HUDEP-2 (cell line): ENCODE data around the gene MUC20.
A peak's percentile ranks its signal among the peaks of the same experiment; 100 is the strongest.
"Not testable (repeated sequence)": the region's sequence is repeated elsewhere in the genome, so short reads cannot be mapped to it uniquely, and the experiment has no call there.

Experiments
- DNase-seq, 76 experiments: peaks; one replicate each; lab custom pipeline; 2025; ENCODE audit not compliant: unreplicated experiment in 76 of 76; lab: John Stamatoyannopoulos, UW

Gene MUC20

DNA sequence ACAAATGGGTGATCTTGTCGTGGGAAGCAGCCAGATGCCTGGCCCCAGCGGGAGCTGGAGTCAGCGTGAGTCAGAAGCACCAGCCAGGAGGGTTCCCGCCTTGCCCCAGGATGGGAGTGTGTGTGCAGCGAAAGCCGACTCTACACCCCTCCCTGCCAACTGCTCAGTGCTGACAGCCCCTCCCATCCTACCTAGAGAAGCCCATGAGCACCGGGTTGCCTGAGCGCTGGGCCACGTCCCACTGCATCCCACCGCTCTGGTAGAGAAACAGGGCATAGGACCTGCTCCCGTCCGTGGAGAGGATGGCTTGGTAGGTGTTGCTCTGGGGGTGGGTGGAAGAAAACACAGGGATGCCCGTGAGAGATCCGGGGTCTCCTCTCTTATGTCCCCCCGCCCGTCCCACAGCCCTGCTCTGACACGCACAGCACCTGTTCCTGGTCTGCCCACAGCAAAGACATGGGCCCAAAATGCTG lies 48.1 kb downstream of the MUC20 start:
- no peak for DNase-seq

DNA sequence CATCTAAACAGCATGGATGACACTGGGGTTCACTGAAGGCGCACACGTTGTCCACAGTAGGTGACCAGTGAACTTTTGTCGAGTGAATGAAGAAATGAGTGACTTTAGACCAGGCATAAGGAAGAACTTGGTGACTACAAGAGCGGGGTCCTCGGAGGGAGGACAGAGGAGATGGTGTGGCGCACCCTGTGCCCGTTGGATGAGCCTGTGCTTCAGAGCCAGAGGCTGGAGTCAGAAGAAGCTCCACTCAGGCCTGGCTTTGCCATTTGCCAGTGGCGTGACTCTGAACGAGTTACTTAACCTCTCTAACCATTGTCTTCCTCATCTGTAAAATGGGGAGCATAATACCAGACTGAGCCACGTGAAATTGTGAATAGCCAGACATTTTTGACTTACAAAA lies 48.8 kb downstream of the MUC20 start:
- no peak for DNase-seq

DNA sequence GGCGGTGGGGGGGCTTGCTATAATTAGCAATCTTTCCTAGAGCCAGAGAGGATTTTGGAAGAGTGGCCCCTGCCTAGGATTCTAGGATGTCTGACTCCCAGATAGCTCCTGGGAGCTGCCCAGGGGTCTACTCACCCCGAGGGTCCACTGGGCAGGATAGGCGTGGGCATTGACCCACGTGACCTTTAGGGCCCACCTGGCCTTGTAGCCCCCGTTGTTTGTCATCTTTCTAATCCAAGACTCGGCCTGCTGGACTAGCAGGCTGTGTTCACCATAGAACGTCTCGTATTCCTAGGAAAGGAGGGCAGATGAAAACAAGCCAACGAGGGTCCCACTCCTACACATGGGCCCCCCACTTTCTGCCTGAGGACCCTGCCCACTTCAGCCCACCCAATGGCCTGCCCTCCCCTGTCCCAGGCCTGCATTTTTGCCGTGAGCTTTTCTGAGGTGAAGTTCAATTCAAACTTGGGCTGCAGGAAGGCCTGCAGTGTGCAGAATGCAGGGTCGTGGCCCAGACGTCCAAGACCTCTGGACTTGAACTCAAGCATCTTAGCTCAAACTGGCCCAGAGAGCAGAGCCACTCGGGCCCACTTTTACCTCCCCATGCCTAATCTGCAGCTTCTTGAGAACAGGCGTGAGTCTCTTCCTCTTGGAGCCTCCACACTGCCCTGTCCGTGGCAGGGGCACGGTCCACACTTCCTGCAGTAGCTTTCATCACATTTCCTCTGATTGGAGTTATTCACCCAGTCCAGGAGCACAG lies 49.5 kb downstream of the MUC20 start:
- no peak for DNase-seq

DNA sequence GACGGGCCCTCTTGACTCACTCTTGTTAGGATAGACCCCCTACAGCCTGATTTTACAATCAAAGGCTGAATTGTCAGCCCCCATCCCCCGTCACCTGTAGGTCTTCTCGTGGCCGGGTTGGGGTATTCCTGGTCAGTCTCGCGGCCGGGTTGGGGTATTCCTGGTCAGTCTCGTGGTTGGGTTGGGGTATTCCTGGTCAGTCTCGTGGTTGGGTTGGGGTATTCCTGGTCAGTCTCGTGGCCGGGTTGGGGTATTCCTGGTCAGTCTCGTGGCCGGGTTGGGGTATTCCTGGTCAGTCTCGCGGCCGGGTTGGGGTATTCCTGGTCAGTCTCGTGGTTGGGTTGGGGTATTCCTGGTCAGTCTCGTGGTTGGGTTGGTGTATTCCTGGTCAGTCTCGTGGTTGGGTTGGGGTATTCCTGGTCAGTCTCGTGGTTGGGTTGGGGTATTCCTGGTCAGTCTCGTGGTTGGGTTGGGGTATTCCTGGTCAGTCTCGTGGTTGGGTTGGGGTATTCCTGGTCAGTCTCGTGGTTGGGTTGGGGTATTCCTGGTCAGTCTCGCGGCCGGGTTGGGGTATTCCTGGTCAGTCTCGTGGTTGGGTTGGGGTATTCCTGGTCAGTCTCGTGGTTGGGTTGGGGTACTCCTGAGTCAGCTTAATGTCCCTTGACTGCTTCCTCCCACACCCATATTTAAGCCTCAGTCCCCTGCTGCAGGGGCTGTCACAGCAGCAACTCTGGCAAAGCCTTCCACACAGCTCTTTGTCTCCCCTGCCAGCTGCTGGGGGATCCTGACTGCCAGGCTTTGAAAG lies 50.3 kb downstream of the MUC20 start:
- DNase-seq: not testable (repeated sequence)

DNA sequence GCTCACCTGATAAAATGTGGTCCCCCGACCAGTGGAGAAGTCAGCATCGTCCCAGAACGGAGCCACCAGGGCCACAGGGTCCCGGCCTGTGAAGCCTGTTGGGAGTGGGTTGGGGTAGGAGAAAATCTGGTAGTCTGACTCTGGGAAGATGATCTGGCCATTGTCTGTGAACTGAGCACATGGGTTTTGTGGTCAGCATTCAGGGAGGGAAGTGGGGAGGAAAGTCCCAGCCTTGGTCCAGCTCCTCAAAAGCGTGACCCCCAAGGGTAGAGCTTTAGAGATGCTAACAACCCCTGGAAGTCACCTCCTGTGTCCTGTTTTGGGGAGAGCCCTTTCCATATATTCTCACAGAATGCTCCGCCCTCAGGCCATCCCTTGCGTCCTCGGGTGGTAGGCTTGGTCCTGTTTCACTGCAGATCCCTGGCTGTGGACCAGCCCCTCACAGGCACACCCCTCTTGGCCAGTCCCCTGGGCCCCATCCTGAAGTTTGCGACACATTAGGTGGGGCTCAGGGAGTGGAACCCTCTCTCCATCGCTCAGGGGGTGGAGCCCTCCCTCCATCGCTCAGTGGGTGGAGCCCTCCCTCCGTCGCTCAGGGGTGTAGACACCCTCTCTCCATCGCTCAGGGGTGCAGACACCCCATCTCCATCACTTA lies 51.0 kb downstream of the MUC20 start:
- DNase-seq: no peak

DNA sequence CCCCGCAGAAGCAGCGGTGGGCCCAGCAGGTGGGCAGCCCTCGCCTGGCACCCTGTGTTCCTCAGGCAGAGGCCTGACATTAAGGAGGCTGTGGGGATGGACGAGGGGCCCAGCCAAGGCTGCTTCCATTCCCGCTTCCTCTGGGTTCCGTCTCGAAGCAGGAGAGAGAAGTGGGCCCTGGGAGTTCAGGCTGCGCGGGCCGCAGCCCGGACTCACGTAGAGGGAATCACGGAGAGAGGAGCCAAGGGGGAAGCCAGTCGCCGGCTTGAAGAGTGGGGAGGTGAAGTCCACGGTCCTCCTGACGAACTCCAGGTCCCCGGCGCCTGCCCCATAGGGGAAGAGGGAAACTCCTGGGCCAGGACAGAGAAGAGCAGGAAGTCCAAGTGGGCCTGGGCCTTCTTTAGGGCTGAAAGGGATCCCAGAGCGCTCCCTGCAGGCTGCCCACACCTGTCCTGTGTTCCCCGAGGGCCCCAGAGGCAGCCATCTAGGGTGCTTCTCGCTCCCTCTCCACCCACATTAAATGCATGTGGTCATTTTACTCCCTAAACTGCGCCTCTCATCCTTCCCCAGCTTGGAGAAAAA lies 53.3 kb downstream of the MUC20 start:
- DNase-seq: no peak

DNA sequence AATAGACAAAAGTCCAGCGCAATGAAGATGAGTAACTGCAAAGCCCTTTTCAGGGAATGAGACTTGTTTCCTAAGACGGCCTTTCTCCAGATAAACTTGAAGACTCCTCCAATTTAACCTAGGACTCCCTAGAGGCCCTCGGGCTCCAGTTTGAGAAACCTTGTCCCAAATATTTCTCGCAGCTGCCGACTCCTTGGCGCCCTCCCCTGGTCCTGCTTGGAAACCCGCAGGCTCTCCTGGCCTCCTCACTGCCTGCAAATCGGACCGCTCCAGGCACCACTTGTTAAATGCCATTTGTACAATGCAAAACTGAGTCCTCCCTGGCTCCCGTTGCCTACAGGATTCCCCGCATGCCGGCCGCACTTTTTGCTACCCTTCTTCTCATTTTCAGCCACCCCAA lies 54.1 kb downstream of the MUC20 start:
- DNase-seq: peak in 28 of 76 experiments; percentile 2 to 41 (median 16)

DNA sequence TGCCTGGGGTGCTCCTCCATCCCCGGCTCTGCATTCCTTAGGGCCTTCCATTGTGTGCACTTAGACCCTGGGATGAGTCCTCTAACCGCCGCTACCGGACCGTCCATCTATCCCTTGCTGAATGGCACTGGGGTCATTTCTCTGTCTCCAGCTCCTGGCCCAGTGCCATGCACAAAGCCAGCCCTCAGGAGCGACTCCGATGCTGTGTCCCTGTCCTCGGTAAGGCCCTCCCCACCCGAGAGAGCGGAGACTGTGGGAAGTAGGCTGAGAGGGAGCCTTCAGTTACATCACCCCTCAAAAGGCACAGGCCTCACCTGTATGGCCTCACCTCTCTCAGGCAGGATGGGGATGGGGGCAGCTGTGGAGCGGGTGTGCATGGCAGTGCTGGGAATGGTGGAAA lies 57.2 kb downstream of the MUC20 start:
- no peak for DNase-seq

DNA sequence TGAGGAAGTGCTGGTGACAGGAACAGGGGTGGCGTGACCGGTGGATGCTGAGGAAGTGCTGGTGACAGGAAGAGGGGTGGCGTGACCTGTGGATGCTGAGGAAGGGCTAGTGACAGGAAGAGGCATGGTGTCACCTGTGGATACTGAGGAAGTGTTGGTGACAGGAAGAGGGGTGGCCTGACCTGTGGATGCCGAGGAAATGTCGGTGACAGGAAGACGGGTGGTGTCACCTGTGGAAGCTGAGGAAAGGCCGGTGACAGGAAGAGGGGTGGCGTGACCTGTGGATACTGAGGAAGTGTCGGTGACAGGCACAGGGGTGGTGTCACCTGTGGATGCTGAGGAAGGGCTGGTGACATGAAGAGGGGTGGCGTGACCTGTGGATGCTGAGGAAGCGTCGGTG lies 60.5 kb downstream of the MUC20 start:
- DNase-seq: not testable (repeated sequence)
